ENCODE results near the gene CDC73.
A peak's percentile ranks its signal among the peaks of the same experiment; 100 is the strongest.
"Not testable (repeated sequence)": the region's sequence is repeated elsewhere in the genome, so short reads cannot be mapped to it uniquely, and the experiment has no call there.

The CDC73 gene

GRCh38 chr1:193114485-193115095, 7.2 kb upstream of the CDC73 start:
- no peak for DNase-seq

- DNase-seq = peak; percentile 33
Observed at GRCh38 chr1:193115629-193116227, 6.1 kb upstream of the CDC73 start.

GRCh38 chr1:193117167-193117566, 4.7 kb upstream of the CDC73 start:
- DNase-seq = not testable (repeated sequence)

GRCh38 chr1:193118194-193118593, 3.6 kb upstream of the CDC73 start:
- DNase-seq = no peak

DNA sequence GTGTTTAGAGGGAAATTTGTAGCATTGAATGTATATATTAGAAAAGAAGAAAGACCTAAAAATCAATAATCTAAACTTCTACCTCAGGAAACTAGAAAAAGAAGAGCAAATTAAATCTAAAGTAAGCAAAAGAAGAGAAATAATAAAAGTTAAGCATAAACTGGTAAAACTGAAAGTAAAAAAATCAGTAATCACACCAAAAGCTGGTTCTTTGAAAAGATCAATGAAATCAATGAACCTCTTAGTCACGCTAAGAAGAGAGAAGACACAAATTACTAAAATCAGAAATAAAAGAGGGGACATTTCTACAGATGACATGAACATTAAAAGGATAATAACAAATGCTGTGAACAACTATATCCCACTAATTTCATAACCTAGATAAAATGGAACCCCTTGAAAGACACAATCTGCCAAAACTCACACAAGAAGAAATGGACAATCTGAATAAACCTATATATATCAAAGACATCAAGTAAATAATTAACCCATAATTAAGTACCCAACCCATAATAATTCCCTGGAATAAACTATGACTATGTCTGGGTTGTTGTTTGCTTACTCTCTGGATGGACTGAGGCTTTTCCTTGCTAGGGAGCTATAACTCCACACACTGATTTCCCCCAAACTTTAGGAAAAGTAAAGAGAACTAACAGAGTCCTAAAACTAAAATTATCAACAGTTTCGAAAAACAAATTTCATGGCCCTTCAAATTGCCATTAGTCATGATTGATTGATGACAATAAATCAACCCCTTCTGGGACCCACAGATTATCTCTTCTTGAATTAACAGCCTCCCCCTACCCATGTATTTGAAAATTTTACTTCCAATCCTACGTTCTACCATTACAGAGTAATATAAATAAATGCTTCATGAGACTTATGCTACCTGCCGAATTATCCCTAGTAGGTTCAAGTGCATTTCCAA, 2.8 kb upstream of the CDC73 start:
- DNase-seq = no peak

DNA sequence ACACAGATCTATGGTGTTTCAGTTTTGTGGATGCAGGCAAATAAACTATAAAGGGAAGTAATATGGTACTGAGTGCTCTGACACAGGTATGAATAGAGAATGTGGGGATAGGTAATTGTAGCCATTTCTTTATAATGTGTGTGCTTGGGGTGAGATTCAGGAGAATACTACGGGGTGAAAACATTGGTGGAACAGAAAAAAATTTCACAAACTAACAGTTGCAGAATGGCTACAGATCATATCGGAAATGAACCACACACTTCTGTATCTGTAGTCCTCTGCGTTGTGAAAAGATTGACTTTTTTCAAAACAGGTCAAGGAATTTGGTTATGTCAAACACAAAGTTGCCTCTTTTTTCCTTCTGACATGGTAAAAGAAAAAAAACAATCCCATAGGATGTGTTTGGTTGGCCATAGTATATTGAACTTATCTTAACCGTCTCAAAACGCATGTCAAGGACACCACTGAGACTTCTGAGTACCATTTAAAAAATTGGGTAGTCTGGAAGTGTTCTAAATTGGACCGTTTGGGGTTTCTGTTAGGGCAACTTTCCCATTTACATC, 1.1 kb upstream of the CDC73 start:
- no peak for DNase-seq

DNA sequence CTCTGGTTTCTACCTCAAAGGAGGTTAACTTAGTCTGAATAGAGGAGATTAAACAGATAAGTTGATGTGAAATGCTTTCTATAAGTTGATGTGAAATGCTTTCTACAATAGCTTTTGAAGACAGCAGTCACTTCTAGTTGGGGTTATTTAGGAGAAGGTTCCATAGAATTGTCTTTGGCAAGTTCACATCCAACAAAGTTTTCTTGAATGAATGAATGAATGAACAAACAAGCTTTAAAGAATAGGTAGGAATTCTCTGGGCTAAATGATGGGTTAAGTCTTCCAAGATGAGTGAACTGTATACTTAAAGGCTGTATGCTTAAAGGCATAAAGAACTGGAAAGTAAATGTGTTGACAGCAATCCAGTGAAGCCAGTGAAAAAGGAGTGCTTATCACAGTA, 1.9 kb downstream of the CDC73 start:
- no peak for DNase-seq

- DNase-seq = no peak
Observed at GRCh38 chr1:193125369-193125768, 3.5 kb downstream of the CDC73 start.

GRCh38 chr1:193131266-193131860, 9.5 kb downstream of the CDC73 start:
- DNase-seq = no peak

DNA sequence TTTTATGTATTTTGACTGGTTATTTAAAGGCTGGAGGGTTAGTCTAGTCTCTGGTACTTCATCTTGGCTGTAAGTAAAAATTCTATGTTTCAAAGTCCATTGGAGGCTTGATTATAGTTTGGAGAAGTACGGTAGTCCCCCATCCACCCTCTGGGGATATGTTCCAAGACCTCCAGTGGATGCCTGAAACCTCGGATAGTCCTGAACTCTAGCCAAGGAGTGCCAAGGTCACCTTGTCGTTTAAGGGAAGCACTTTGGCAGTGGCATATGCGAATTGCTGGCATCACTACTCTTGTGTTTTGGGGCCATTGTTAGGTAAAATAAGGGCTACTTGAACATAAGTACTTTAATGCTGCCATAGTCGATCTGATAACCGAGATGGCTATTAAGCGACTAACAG, 18.4 kb downstream of the CDC73 start:
- no peak for DNase-seq

DNA sequence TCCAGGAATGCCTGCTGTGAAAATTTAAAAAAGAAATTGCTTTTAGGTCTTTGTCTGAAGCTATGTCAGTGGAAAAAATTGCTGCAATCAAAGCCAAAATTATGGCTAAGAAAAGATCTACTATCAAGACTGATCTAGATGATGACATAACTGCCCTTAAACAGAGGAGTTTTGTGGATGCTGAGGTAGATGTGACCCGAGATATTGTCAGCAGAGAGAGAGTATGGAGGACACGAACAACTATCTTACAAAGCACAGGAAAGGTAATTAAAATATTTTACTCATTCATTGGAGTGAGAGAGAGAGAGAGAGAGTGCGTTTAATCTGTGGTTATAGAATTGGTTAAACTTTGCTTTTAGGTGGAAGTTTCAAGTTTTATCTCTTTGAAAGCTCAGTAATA, 20.0 kb downstream of the CDC73 start:
- DNase-seq = no peak

DNA sequence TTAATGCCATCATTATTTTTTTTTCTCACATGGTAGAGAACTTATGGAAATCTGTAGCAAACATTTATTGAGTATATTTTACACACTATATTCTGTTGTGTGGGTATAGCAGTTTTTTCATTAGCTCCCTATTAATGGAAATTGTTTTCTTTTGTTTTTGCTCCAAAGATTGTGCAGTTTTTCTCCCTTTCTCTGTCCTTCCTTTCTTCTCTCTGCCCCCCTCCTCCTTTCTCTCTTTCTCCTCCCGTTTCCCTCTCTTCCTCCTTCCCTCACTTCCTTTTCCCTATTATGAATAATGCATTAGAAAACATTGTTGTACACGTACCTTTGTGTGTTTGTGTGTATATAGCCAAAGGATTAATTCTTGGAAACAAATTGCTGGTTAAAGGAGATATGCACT, 20.6 kb downstream of the CDC73 start:
- DNase-seq = no peak

DNA sequence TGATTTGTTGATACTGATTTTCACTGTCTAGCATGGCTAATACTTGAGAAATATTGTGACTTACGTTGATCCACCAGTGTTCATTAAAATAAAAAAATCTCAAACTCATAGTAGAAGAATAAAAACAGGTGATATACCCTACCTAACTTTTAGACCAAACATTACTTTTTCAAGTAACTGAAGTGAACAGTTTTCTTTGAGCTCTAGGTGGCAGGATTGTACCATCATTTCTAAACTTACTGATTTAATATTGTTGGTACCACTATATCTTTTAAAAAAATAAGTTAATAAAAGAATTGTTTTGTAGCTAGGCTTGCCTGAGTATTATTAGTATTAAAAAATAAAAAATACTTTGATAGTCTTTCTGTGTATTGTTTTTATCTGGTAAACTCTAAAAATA, 21.5 kb downstream of the CDC73 start:
- no peak for DNase-seq

DNA sequence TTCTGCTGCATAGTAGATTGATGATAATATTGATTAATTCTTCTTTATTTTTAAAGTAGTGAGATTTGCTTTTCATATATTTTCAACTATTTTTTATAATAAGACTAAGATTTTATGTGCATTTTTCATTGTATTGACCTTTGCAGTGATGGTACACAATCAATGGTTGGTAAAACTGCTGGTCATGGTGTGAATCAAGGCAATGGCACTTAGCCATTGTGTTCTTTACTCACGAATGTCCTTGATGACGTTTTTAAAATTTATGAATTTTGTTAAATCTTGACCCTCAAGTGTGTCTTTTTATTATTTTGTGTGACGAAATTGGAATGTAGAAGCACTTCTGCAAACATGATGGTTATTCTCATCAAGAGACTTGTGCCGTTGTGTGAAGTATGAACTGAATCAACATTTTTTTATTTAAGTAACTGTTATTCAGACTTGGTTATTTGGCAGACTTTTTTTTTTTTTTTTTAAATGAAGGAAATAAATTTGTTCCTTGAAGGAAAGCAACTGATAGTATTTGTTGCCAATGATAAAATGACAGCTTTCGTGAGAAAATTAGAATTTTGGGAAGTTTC, 22.6 kb downstream of the CDC73 start:
- no peak for DNase-seq

- DNase-seq = no peak
Observed at GRCh38 chr1:193144999-193145398, 23.2 kb downstream of the CDC73 start.

- DNase-seq = no peak
Observed at GRCh38 chr1:193156117-193156821, 34.4 kb downstream of the CDC73 start.

- DNase-seq = no peak
Observed at GRCh38 chr1:193156822-193157142, 35.0 kb downstream of the CDC73 start.

DNA sequence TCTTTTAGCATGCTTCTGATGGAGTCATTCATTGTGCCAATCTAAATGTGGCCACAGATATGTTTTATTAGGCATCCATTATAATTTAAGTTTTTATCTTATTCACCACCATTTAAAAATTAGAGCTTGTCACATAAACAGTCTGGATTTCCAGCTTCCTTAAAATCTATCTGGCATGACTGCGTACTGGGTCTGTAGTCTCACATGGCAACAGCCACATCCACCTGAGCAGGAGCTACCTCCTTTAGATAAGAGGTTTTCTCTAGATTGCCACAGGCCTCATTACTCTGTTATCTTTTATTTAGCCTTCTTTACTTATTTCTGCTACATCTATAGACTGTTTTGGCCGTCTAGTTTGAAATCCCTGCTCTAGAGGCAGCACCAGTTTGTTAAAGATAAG, 35.5 kb downstream of the CDC73 start:
- DNase-seq = no peak

GRCh38 chr1:193176113-193176512, 54.3 kb downstream of the CDC73 start:
- DNase-seq = no peak

- DNase-seq = no peak
Observed at GRCh38 chr1:193176788-193177187, 55.0 kb downstream of the CDC73 start.

DNA sequence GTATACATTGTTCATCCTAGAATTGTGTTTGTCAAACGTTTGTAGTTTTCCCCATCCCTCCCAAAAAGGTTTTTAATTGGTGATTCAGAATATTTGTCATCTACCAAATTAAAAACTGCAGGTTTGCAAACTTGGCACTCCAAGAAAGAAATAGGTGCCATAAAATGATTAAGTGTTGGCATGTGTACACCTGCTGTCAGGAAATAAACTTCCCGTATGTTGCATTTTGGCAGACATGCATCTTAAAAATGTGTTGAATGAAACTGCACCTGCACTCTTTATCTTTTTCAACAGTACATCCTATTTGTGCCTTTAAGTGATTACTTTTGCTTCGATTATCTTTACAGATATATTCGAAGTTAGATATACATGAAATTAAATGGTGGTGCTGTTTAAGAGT, 57.3 kb downstream of the CDC73 start:
- DNase-seq = no peak

GRCh38 chr1:193181536-193181935, 59.7 kb downstream of the CDC73 start:
- no peak for DNase-seq

Measured in T1000 (cell line).